ENCODE measurements around the gene ATP2C2.

ATP2C2 gene

DNA sequence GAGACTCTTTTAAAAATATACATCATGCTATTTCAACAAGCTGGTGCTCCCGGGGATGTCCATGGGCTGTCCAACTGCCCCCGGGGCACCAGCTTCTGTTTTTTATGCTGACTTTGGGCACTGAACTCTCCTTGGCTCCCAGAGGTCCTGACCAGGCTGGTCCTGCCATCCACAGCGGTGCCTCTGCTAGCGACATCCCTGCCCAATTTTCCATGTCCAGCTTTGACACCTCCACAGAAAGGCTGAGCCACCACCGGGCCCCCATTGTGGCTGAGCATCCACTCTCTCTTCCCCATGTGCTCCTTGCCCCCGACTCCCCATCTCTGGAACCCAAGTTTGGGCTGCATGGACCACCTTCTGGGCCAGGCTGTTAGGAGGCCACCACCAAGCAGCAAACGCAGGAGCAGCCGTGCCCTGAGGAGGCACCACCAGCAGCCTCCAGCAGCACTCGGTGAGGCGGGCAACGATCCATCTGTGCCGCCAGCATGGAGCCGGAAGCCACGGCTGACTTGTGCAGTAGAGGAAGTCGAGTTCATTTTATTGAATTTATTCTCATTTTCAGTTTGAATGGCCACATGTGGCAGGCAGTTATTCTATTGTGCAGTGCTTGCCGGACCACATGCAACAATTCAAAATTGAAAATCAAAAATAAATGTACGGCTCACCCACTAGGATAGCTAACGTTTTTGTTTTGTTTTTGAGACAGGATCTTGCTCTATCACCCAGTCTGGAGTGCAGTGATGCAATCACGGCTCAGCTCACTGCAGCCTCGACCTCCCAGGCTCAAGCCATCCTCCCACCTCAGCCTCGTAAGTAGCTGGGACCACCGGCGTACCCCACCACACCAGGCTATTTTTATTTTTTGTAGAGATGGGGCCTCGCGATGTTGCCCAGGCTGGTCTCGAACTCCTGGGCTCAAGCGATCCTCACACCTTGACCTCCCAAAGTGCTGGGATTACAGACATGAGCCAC is 139.0 kb downstream of the ATP2C2 start:
- Histone ChIP-seq H3K9ac (ENCODE audit: low read depth, low read length) (no peak overlapping the region), H3K79me2 (ENCODE audit: insufficient read depth, low read length) (no peaks in the 10 kb centered on the region), H3K4me3 (ENCODE audit: low read depth in 1 of 2, low read length in 2 of 2) (no peak overlapping the region), H3K27me3 (ENCODE audit: insufficient read depth, low read length, poor library complexity) (no peaks in the 10 kb centered on the region), H3K4me2 (ENCODE audit: insufficient read depth, low read length) (no peak overlapping the region), H4K20me1 (ENCODE audit: insufficient read depth, low read length) (0 out of 2 replicates have a peak, but pooled peaks cover 3% of the 10 kb centered on the region), H3K4me1 (ENCODE audit: insufficient read depth, low read length) (peaks cover 29% of the 10 kb centered on the region), H3K9me3 (ENCODE audit: insufficient read depth, low read length, severe bottlenecking) (no peaks in the 10 kb centered on the region), H2AFZ (ENCODE audit: low read depth, low read length) (no peak overlapping the region), H3K36me3 (ENCODE audit: insufficient read depth, low read length) (no peaks in the 10 kb centered on the region), H3K27ac (ENCODE audit: low read length) (no peak overlapping the region)
- no peak for DNase-seq
- TF ChIP-seq EZH2 (IDR thresholded peaks at IDR 0.05; ENCODE audit: borderline replicate concordance, low read depth, low read length, severe bottlenecking), result no peak
- TF ChIP-seq, protein P1, sequence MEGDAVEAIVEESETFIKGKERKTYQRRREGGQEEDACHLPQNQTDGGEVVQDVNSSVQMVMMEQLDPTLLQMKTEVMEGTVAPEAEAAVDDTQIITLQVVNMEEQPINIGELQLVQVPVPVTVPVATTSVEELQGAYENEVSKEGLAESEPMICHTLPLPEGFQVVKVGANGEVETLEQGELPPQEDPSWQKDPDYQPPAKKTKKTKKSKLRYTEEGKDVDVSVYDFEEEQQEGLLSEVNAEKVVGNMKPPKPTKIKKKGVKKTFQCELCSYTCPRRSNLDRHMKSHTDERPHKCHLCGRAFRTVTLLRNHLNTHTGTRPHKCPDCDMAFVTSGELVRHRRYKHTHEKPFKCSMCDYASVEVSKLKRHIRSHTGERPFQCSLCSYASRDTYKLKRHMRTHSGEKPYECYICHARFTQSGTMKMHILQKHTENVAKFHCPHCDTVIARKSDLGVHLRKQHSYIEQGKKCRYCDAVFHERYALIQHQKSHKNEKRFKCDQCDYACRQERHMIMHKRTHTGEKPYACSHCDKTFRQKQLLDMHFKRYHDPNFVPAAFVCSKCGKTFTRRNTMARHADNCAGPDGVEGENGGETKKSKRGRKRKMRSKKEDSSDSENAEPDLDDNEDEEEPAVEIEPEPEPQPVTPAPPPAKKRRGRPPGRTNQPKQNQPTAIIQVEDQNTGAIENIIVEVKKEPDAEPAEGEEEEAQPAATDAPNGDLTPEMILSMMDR (IDR thresholded peaks at IDR 0.05; ENCODE audit: borderline replicate concordance, extremely low read depth, low read length, poor library complexity, severe bottlenecking), result no peak
- ATAC-seq (ENCODE audit: insufficient read depth, low read depth), result no peak

DNA sequence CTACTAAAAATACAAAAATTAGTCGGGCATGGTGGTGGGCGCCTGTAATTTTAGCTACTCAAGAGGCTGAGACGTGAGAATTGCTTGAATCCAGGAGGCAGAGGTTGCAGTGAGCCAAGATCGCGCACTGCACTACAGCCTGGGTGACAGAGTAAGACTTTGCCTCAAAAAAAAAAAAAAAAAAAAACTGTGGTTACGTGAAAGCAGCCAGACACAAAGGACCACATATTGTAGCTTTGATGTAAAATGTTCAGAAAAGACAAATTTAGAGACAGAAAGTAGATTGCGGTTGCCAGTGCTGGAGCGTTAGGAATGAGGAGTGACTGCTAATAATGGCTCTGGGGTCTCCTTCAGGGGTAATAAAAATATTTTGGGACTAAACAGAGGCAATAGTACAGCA is 140.2 kb downstream of the ATP2C2 start:
- TF ChIP-seq, protein P1 (IDR thresholded peaks at IDR 0.05; ENCODE audit: borderline replicate concordance, extremely low read depth, low read length, poor library complexity, severe bottlenecking), result no peak
- TF ChIP-seq EZH2 (IDR thresholded peaks at IDR 0.05; ENCODE audit: borderline replicate concordance, low read depth, low read length, severe bottlenecking), result no peak
- Histone ChIP-seq H3K4me3 (ENCODE audit: low read depth in 1 of 2, low read length in 2 of 2) (no peak overlapping the region), H3K9ac (ENCODE audit: low read depth, low read length) (no peak overlapping the region), H3K4me1 (ENCODE audit: insufficient read depth, low read length) (peaks cover 25% of the 10 kb centered on the region), H3K4me2 (ENCODE audit: insufficient read depth, low read length) (no peak overlapping the region), H4K20me1 (ENCODE audit: insufficient read depth, low read length) (0 out of 2 replicates have a peak, but pooled peaks cover 3% of the 10 kb centered on the region), H3K27ac (ENCODE audit: low read length) (no peak overlapping the region), H3K9me3 (ENCODE audit: insufficient read depth, low read length, severe bottlenecking) (no peaks in the 10 kb centered on the region), H3K79me2 (ENCODE audit: insufficient read depth, low read length) (no peaks in the 10 kb centered on the region), H3K36me3 (ENCODE audit: insufficient read depth, low read length) (no peaks in the 10 kb centered on the region), H2AFZ (ENCODE audit: low read depth, low read length) (no peak overlapping the region), H3K27me3 (ENCODE audit: insufficient read depth, low read length, poor library complexity) (no peaks in the 10 kb centered on the region)
- DNase-seq (peak; percentile 15), ATAC-seq (ENCODE audit: insufficient read depth, low read depth) (no peak)

DNA sequence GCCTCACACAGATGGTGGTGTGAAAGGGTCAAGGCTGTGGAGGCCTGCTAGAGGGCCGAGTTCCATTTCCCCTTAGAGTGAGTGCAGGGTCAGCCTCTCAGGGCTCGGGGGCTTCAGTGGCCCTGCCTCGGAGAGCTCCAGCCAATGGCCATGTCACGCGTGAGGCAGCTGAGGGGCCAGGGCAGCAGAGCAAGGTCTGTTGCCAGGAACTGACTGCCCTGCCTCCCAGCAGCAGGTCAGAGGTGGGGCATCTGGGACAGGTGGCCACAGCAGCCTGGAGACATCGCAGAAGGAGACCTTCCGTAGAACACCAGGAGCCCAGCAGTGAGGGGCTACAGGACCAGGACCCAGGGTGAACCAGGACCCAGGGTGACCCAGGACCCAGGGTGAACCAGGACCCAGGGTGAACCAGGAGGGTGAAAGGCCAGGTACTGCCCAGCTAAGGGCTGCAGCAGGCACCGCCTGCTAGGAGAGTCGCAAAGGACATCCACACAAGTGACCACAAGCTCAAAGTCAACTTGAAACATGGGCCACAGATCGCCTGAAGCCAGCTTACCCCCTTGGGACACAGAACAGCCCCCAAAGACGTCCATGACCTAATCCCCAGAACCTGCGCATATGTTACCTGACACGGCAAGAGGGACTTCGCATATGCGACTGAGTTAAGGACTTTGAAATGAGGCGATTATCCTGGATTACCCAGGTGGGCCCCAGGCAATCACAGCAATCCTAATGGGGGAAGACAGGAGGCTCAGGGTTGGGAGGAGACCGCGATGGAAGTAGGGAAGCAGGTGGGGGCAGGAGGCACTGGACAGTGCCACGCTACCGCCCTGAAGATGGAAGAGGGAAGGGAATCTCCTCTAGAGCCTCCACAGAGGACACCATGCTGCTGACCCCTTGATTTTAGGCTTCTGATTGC is 141.0 kb downstream of the ATP2C2 start:
- no peak overlapping the region for H3K27ac ChIP-seq (ENCODE audit: low read length)
- H3K79me2 ChIP-seq (ENCODE audit: insufficient read depth, low read length), result no peaks in the 10 kb centered on the region
- ATAC-seq (ENCODE audit: insufficient read depth, low read depth), result no peak
- no peaks in the 10 kb centered on the region for H3K36me3 ChIP-seq (ENCODE audit: insufficient read depth, low read length)
- no peaks in the 10 kb centered on the region for H3K9me3 ChIP-seq (ENCODE audit: insufficient read depth, low read length, severe bottlenecking)
- peaks cover 18% of the 10 kb centered on the region for H3K4me1 ChIP-seq (ENCODE audit: insufficient read depth, low read length)
- TF ChIP-seq, protein P1 (IDR thresholded peaks at IDR 0.05; ENCODE audit: borderline replicate concordance, extremely low read depth, low read length, poor library complexity, severe bottlenecking), result no peak
- TF ChIP-seq EZH2 (IDR thresholded peaks at IDR 0.05; ENCODE audit: borderline replicate concordance, low read depth, low read length, severe bottlenecking), result no peak
- H3K27me3 ChIP-seq (ENCODE audit: insufficient read depth, low read length, poor library complexity), result no peaks in the 10 kb centered on the region
- H3K4me3 ChIP-seq (ENCODE audit: low read depth in 1 of 2, low read length in 2 of 2), result no peak overlapping the region
- H2AFZ ChIP-seq (ENCODE audit: low read depth, low read length), result no peak overlapping the region
- no peak overlapping the region for H3K9ac ChIP-seq (ENCODE audit: low read depth, low read length)
- H4K20me1 ChIP-seq (ENCODE audit: insufficient read depth, low read length), result 0 out of 2 replicates have a peak, but pooled peaks cover 3% of the 10 kb centered on the region
- no peak overlapping the region for H3K4me2 ChIP-seq (ENCODE audit: insufficient read depth, low read length)
- no peak for DNase-seq
